Spleen (tissue), 7 donors: ENCODE measurements around the gene DPH2.

ENCODE experiments used
- CTCF ChIP-seq, 11 experiments: fragments of 200-600 bp in 7 of 11; fragments of 450-650 bp in 4 of 11; sonication (generic) in 4 of 11; IDR thresholded peaks in 8 of 11; conservative IDR thresholded peaks in 3 of 11; 1 replicate in 7 of 11; 2 replicates in 4 of 11; pipeline versions ENCODE4 v1.4.0 to v1.8.0; 2016 to 2021; ENCODE audit warnings: antibody characterized with exemption in 11 of 11, inconsistent platforms in 4 of 11, mild to moderate bottlenecking in 1 of 11
- POLR2A ChIP-seq, 3 donors: fragments of 450-650 bp; IDR thresholded peaks; one replicate each; pipeline ENCODE4 v1.5.1; 2017; ENCODE audit warnings: antibody characterized with exemption in 3 of 3, mild to moderate bottlenecking in 1 of 3
- POLR2AphosphoS5 ChIP-seq, 3 donors: sonication (generic); formaldehyde crosslinking; IDR thresholded peaks; one replicate each; pipeline ENCODE4 v1.5.1; 2017; ENCODE audit warnings: antibody characterized with exemption in 3 of 3
- donor health status: DM: no; HTN: no; CAD: no; lungs with moderate emphysema.
- donor health status: DM: no; HTN: no; CAD: no.
- donor health status: DM: no; HTN: no; CAD: no.

- TF ChIP-seq CTCF (IDR thresholded peaks at IDR 0.05 in 8 of 11, conservative IDR thresholded peaks at IDR 0.05 in 3 of 11) (no peak), POLR2A (IDR thresholded peaks at IDR 0.05) (no peak), POLR2AphosphoS5 (IDR thresholded peaks at IDR 0.05) (no peak)
Measured at GRCh38 chr1:43951021-43951985, 18.5 kb upstream of the DPH2 start.
